DOHH2 (cell line): ENCODE results near the gene SAMD4A.

ENCODE experiments used
- EZH2phosphoT487 ChIP-seq: fragments of 200-600 bp; sonication (generic); IDR thresholded peaks from 2 replicates; pipeline ENCODE4 v1.6.1; 2017; ENCODE audit warnings: borderline replicate concordance, mild to moderate bottlenecking, antibody characterized with exemption, low read length, moderate library complexity, mixed read lengths
- TF ChIP-seq, protein P1 (sequence below): fragments of 200-600 bp; sonication (generic); IDR thresholded peaks from one replicate; pipeline ENCODE4 v1.5.1; 2014; ENCODE audit warnings: antibody characterized with exemption, mild to moderate bottlenecking, low read depth, low read length; ENCODE audit not compliant: poor library complexity, severe bottlenecking

GRCh38 chr14:54686219-54686870, 119.4 kb downstream of the SAMD4A start:
- TF ChIP-seq, protein P1, sequence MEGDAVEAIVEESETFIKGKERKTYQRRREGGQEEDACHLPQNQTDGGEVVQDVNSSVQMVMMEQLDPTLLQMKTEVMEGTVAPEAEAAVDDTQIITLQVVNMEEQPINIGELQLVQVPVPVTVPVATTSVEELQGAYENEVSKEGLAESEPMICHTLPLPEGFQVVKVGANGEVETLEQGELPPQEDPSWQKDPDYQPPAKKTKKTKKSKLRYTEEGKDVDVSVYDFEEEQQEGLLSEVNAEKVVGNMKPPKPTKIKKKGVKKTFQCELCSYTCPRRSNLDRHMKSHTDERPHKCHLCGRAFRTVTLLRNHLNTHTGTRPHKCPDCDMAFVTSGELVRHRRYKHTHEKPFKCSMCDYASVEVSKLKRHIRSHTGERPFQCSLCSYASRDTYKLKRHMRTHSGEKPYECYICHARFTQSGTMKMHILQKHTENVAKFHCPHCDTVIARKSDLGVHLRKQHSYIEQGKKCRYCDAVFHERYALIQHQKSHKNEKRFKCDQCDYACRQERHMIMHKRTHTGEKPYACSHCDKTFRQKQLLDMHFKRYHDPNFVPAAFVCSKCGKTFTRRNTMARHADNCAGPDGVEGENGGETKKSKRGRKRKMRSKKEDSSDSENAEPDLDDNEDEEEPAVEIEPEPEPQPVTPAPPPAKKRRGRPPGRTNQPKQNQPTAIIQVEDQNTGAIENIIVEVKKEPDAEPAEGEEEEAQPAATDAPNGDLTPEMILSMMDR, result no peak
- TF ChIP-seq EZH2phosphoT487, result no peak
